ENCODE data around the gene KYNU. TPM values are rescaled to one million over a fixed set of nuclear protein-coding genes. Genes with fewer than 3 reads are reported as not detected.
"Not testable (repeated sequence)": the region's sequence is repeated elsewhere in the genome, so short reads cannot be mapped to it uniquely, and the experiment has no call there.

The KYNU gene
- total RNA-seq, 1 experiment from 2014 or later, result 0.75 TPM

DNA sequence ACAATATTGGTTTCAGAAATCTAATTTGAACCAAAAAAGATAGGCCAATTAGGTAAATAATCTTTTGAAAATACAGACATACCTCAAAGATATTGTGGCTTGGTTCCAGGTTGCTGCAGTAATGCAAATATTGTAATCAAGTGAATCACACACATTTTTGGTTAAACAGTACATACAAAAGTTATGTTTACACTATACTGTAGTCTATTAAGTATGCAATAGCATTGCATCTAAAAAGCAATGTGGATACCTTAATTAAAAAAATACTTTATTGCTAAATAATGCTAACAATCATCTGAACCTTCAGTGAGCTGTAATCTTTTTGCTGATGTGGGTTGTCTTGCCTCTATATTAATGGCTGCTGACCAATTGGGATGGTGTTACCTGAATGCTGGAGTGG is 67.3 kb downstream of the KYNU start:
- H3K4me1 ChIP-seq (ENCODE audit: low read length), result no peaks in the 10 kb centered on the region
- no peak overlapping the region for H3K27ac ChIP-seq (ENCODE audit: low read length)
- H3K9ac ChIP-seq (ENCODE audit: low read length), result no peak overlapping the region
- no peak overlapping the region for H3K4me3 ChIP-seq (ENCODE audit: low read length)
- H4K20me1 ChIP-seq (ENCODE audit: insufficient read depth, low read depth, low read length), result no peaks in the 10 kb centered on the region
- no peaks in the 10 kb centered on the region for H3K9me3 ChIP-seq (ENCODE audit: low read length)
- H3K36me3 ChIP-seq (ENCODE audit: insufficient read depth, low read length), result no peaks in the 10 kb centered on the region
- no peaks in the 10 kb centered on the region for H3K79me2 ChIP-seq (ENCODE audit: low read length)
- H3K9me2 ChIP-seq (replicated peaks; ENCODE audit: insufficient read depth, low read length), result no peaks in the 10 kb centered on the region
- no peak overlapping the region for H2AFZ ChIP-seq (ENCODE audit: low read length)
- H3K4me2 ChIP-seq (ENCODE audit: low read depth, low read length, poor library complexity, severe bottlenecking), result no peak overlapping the region
- H3K27me3 ChIP-seq (ENCODE audit: low read length), result no peaks in the 10 kb centered on the region
- no peak for DNase-seq

DNA sequence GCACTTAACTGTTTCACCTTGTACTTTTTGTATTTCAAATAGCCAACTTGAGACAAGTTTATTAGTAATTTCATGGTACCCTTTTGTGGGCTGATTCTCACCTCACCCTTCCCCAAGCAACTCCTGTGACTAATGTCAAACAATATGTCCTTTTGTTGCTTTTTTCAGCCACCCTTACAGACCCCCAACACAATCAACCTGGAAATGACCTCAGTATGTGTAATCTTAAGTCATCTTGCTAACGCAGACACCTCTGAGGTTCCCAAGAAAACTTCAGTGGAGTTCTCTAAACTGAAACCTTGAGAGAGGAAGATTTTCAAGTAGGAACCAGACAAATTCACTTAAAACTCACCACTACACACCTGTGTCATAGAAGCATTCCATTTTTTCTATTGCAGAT is 69.5 kb downstream of the KYNU start:
- Histone ChIP-seq H3K27ac (ENCODE audit: low read length) (no peak overlapping the region), H3K36me3 (ENCODE audit: insufficient read depth, low read length) (no peaks in the 10 kb centered on the region), H3K9me2 (replicated peaks; ENCODE audit: insufficient read depth, low read length) (no peaks in the 10 kb centered on the region), H3K27me3 (ENCODE audit: low read length) (no peaks in the 10 kb centered on the region), H3K9ac (ENCODE audit: low read length) (no peak overlapping the region), H3K4me3 (ENCODE audit: low read length) (no peak overlapping the region), H3K4me1 (ENCODE audit: low read length) (no peaks in the 10 kb centered on the region), H4K20me1 (ENCODE audit: insufficient read depth, low read depth, low read length) (no peaks in the 10 kb centered on the region), H3K4me2 (ENCODE audit: low read depth, low read length, poor library complexity, severe bottlenecking) (no peak overlapping the region), H2AFZ (ENCODE audit: low read length) (no peak overlapping the region), H3K79me2 (ENCODE audit: low read length) (no peaks in the 10 kb centered on the region), H3K9me3 (ENCODE audit: low read length) (no peaks in the 10 kb centered on the region)
- no peak for DNase-seq

DNA sequence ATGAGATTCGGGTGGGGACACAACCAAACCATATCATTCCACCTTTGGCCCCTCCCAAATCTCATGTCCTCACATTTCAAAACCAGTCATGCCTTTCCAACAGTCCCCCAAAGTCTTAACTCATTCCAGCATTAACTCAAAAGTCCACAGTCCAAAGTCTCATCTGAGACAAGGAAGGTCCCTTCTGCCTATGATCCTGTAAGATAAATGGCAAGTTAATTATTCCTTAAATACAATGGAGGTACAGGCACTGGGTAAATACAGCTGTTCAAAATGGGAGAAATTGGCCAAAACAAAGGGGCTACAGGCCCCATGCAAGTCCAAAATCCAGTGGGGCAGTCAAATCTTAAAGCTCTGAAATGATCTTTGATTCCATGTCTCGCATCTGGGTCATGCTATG is 71.3 kb downstream of the KYNU start:
- H2AFZ ChIP-seq (ENCODE audit: low read length); H3K27ac ChIP-seq (ENCODE audit: low read length); H3K36me3 ChIP-seq (ENCODE audit: insufficient read depth, low read length); H3K9ac ChIP-seq (ENCODE audit: low read length); H3K27me3 ChIP-seq (ENCODE audit: low read length); H3K9me2 ChIP-seq (replicated peaks; ENCODE audit: insufficient read depth, low read length); H3K4me3 ChIP-seq (ENCODE audit: low read length); H3K79me2 ChIP-seq (ENCODE audit: low read length); H3K9me3 ChIP-seq (ENCODE audit: low read length); DNase-seq; H3K4me2 ChIP-seq (ENCODE audit: low read depth, low read length, poor library complexity, severe bottlenecking); H3K4me1 ChIP-seq (ENCODE audit: low read length); H4K20me1 ChIP-seq (ENCODE audit: insufficient read depth, low read depth, low read length): not testable (repeated sequence)

DNA sequence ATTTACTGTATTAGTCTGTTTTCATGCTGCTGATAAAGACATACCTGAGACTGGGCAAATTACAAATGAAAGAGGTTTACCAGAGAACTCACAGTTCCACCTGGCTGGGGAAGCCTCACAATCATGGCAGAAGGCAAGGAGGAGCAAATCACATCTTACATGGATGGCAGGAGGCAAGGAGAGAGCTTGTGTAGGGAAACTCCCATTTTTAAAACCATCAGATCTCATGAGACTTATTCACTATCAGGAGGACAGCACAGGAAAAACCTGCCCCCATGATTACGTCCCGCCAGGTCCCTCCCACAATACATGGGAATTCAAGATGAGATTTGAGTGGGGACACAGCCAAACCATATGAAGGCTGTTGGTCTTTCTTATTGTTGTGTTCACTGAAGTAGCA is 72.9 kb downstream of the KYNU start:
- not testable (repeated sequence) for H3K9ac ChIP-seq (ENCODE audit: low read length); H3K36me3 ChIP-seq (ENCODE audit: insufficient read depth, low read length); H3K4me2 ChIP-seq (ENCODE audit: low read depth, low read length, poor library complexity, severe bottlenecking); DNase-seq; H3K4me1 ChIP-seq (ENCODE audit: low read length); H3K79me2 ChIP-seq (ENCODE audit: low read length); H3K27ac ChIP-seq (ENCODE audit: low read length); H2AFZ ChIP-seq (ENCODE audit: low read length); H3K27me3 ChIP-seq (ENCODE audit: low read length); H3K4me3 ChIP-seq (ENCODE audit: low read length); H4K20me1 ChIP-seq (ENCODE audit: insufficient read depth, low read depth, low read length); H3K9me2 ChIP-seq (replicated peaks; ENCODE audit: insufficient read depth, low read length); H3K9me3 ChIP-seq (ENCODE audit: low read length)

DNA sequence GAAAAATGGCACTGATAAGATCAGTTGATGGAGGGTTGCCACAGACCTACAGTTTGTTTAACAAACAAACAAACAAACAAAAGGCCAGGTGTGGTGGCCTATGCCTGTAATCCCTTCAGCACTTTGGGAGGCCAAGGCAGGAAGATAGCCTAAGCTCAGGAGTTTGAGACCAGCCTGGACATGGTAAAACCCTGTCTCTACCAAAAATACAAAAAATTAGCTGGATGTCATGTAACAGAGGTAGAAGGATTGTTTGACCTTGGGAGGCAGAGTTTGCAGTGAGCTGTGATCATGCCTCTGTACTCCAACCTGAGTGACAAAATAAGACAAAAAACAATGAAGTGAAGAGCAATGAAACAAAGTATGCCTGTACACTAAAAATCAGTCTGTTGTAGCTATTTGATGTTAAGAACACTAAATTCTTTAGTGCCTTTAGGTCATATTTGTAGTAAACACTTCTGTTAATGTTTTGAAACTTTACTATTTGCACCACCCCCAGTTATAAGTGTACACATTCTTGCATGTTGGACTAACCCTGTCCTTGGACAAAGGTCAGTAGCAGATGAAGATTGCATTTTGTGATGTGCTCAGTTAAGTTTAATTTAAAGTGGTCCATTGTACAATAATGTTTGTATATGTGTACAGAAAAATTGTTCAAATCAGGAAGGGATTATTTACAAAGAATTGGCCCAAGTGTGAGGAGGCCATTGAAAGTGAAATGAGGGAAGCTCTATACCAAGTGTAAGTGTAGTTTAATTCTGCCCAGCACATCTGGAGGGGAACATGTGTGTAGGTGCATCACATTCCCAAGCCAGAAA is 73.9 kb downstream of the KYNU start:
- Histone ChIP-seq H3K27me3 (ENCODE audit: low read length) (no peaks in the 10 kb centered on the region), H3K27ac (ENCODE audit: low read length) (no peak overlapping the region), H3K4me2 (ENCODE audit: low read depth, low read length, poor library complexity, severe bottlenecking) (no peak overlapping the region), H3K36me3 (ENCODE audit: insufficient read depth, low read length) (no peaks in the 10 kb centered on the region), H3K79me2 (ENCODE audit: low read length) (no peaks in the 10 kb centered on the region), H3K4me1 (ENCODE audit: low read length) (no peaks in the 10 kb centered on the region), H3K9me2 (replicated peaks; ENCODE audit: insufficient read depth, low read length) (no peaks in the 10 kb centered on the region), H3K4me3 (ENCODE audit: low read length) (no peak overlapping the region), H2AFZ (ENCODE audit: low read length) (no peak overlapping the region), H3K9ac (ENCODE audit: low read length) (no peak overlapping the region), H4K20me1 (ENCODE audit: insufficient read depth, low read depth, low read length) (no peaks in the 10 kb centered on the region), H3K9me3 (ENCODE audit: low read length) (no peaks in the 10 kb centered on the region)
- no peak for DNase-seq

DNA sequence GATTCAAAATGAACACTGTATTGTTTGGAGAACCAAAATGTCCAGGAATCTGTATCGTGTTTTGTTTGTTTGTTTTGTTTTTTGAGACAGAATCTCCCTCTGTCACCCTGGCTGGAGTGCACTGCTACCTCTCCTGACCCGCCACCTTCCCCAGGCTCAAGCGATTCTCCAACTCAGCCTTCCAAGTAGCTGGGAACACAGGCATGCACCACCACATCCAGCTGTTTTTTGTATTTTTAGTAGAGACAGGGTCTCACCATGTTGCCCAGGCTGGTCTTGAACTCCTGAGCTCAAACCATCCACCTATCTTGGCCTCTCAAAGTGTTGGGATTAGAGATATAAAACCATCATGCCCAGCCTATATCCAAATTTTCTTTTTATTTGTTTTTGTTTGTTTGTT is 74.6 kb downstream of the KYNU start:
- Histone ChIP-seq H3K9me3 (ENCODE audit: low read length) (no peaks in the 10 kb centered on the region), H3K9me2 (replicated peaks; ENCODE audit: insufficient read depth, low read length) (no peaks in the 10 kb centered on the region), H3K9ac (ENCODE audit: low read length) (no peak overlapping the region), H3K27me3 (ENCODE audit: low read length) (no peaks in the 10 kb centered on the region), H3K27ac (ENCODE audit: low read length) (no peak overlapping the region), H3K4me2 (ENCODE audit: low read depth, low read length, poor library complexity, severe bottlenecking) (no peak overlapping the region), H2AFZ (ENCODE audit: low read length) (no peak overlapping the region), H3K4me3 (ENCODE audit: low read length) (no peak overlapping the region), H3K79me2 (ENCODE audit: low read length) (no peaks in the 10 kb centered on the region), H3K36me3 (ENCODE audit: insufficient read depth, low read length) (no peaks in the 10 kb centered on the region), H3K4me1 (ENCODE audit: low read length) (no peaks in the 10 kb centered on the region), H4K20me1 (ENCODE audit: insufficient read depth, low read depth, low read length) (no peaks in the 10 kb centered on the region)
- no peak for DNase-seq

DNA sequence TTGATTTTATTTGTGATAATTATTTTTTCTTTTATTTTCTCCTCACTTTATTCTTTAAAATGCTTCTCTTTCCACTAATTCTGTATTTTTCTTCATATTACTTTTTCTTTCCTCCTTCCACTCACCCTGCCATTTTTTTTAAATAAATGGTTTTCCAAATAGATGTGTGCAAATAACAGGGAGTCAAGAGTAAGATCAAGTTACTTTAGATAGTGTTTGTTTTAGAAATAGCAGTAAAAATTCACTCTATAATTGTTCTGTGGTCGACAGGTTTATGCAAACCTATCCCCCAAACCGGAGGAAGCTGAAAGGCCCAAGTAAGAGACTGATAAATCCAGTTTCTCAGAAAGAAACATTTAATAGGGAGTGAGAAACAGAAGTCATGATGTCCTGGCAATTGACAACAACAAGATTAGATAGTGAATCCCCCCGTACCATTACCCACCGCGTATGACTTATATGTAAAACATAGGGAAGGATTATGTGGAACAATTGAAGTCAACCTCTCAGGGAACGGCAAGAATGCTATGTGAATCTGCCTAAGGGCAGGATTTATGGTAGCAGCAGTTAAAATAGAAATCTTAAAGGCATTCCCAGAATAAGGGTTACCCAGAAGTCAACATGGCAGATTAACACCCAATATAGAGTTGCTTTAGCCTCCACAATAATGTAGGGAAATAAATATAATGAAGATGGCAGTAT is 75.5 kb downstream of the KYNU start:
- Histone ChIP-seq H3K9me3 (ENCODE audit: low read length) (no peaks in the 10 kb centered on the region), H3K4me3 (ENCODE audit: low read length) (no peak overlapping the region), H3K4me2 (ENCODE audit: low read depth, low read length, poor library complexity, severe bottlenecking) (no peak overlapping the region), H3K9me2 (replicated peaks; ENCODE audit: insufficient read depth, low read length) (no peaks in the 10 kb centered on the region), H3K9ac (ENCODE audit: low read length) (no peak overlapping the region), H3K79me2 (ENCODE audit: low read length) (no peaks in the 10 kb centered on the region), H3K4me1 (ENCODE audit: low read length) (no peaks in the 10 kb centered on the region), H3K36me3 (ENCODE audit: insufficient read depth, low read length) (no peaks in the 10 kb centered on the region), H3K27me3 (ENCODE audit: low read length) (no peaks in the 10 kb centered on the region), H2AFZ (ENCODE audit: low read length) (no peak overlapping the region), H3K27ac (ENCODE audit: low read length) (no peak overlapping the region), H4K20me1 (ENCODE audit: insufficient read depth, low read depth, low read length) (no peaks in the 10 kb centered on the region)
- DNase-seq, result no peak

DNA sequence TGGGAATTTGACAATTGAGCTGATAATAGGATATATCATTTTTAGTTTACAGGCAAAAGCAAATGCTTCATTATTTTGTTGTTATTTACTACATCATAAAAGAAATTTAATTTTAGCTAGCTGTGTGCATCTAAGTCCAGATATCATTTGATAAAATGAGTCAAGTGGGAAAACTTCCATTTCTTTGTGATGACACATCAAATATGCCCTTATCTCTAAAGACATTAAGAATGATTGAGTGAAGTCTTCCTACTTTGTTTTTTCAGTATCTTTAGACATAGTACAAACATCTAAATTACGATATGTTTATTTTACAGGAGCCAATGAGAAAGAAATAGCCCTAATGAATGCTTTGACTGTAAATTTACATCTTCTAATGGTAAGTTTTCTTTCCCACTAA is 77.0 kb downstream of the KYNU start:
- no peaks in the 10 kb centered on the region for H4K20me1 ChIP-seq (ENCODE audit: insufficient read depth, low read depth, low read length)
- no peaks in the 10 kb centered on the region for H3K36me3 ChIP-seq (ENCODE audit: insufficient read depth, low read length)
- no peaks in the 10 kb centered on the region for H3K9me3 ChIP-seq (ENCODE audit: low read length)
- no peaks in the 10 kb centered on the region for H3K27me3 ChIP-seq (ENCODE audit: low read length)
- H2AFZ ChIP-seq (ENCODE audit: low read length), result no peak overlapping the region
- no peak overlapping the region for H3K9ac ChIP-seq (ENCODE audit: low read length)
- no peak overlapping the region for H3K4me3 ChIP-seq (ENCODE audit: low read length)
- H3K4me1 ChIP-seq (ENCODE audit: low read length), result no peaks in the 10 kb centered on the region
- H3K27ac ChIP-seq (ENCODE audit: low read length), result no peak overlapping the region
- H3K9me2 ChIP-seq (replicated peaks; ENCODE audit: insufficient read depth, low read length), result no peaks in the 10 kb centered on the region
- H3K4me2 ChIP-seq (ENCODE audit: low read depth, low read length, poor library complexity, severe bottlenecking), result no peak overlapping the region
- DNase-seq, result no peak
- no peaks in the 10 kb centered on the region for H3K79me2 ChIP-seq (ENCODE audit: low read length)
